ENCODE results near the gene VAC14.
A peak's percentile ranks its signal among the peaks of the same experiment; 100 is the strongest.
"Not testable (repeated sequence)": the region's sequence is repeated elsewhere in the genome, so short reads cannot be mapped to it uniquely, and the experiment has no call there.

The VAC14 gene

DNA sequence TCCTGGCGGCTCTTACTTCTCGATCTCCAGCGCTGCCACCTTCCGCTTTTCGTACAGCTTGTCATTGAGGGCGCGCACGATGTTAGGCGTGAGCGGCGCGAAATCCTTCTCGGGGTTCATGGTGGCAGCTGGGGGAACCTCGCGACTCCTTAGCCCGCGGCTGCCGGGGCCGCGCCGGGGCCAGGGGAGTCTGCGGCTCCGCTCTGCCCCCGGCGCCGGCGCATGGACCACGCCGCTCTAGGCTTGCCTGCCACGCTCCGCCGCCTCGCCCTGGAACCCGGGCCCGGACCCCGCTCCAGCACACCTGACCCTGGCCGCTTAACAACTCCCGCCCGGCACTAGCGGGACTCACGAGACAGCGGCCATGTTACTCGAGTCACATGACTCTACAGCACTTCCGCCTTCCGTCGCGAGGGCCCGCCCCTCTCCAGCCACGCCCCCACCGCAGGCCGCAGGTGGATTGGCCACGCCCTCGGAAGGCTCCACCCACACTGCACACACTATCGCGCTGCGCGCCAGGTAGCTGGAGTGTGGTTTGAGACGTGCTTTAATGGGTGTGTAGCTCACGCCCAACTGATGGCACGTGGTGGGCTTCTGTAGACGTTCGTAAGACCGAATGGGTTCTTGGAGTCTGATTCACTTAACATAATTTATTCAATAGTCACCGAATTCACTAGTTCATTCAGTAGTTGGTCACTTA is at the start of gene VAC14:
TSS of gene VAC14 (minus strand) at position 378 of the 700 bp plus-strand sequence. CDS start at position 120, 258 bp downstream.
- DNase-seq (ENCODE audit: low read depth) = peak; percentile 76
- TF ChIP-seq, protein P1, sequence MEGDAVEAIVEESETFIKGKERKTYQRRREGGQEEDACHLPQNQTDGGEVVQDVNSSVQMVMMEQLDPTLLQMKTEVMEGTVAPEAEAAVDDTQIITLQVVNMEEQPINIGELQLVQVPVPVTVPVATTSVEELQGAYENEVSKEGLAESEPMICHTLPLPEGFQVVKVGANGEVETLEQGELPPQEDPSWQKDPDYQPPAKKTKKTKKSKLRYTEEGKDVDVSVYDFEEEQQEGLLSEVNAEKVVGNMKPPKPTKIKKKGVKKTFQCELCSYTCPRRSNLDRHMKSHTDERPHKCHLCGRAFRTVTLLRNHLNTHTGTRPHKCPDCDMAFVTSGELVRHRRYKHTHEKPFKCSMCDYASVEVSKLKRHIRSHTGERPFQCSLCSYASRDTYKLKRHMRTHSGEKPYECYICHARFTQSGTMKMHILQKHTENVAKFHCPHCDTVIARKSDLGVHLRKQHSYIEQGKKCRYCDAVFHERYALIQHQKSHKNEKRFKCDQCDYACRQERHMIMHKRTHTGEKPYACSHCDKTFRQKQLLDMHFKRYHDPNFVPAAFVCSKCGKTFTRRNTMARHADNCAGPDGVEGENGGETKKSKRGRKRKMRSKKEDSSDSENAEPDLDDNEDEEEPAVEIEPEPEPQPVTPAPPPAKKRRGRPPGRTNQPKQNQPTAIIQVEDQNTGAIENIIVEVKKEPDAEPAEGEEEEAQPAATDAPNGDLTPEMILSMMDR (IDR thresholded peaks at IDR 0.05; ENCODE audit: low read depth, low read length, missing control alignments) = no peak

GRCh38 chr16:70823498-70824118 is 22.6 kb upstream of the VAC14 start:
- DNase-seq (ENCODE audit: low read depth); H3K4me3 ChIP-seq (ENCODE audit: low read depth, low read length): not testable (repeated sequence)

More for the DNA sequence above, at the start of gene VAC14:
- H3K4me3 ChIP-seq (ENCODE audit: low read depth, low read length) = peak within 1 kb of the TSS; percentile 71

- not testable (repeated sequence) for H3K4me3 ChIP-seq (ENCODE audit: low read depth, low read length); DNase-seq (ENCODE audit: low read depth)
Observed at GRCh38 chr16:70822734-70823133, 21.8 kb upstream of the VAC14 start.

GRCh38 chr16:70818088-70818487 is 17.1 kb upstream of the VAC14 start:
- not testable (repeated sequence) for DNase-seq (ENCODE audit: low read depth); H3K4me3 ChIP-seq (ENCODE audit: low read depth, low read length)

- no peak for DNase-seq (ENCODE audit: low read depth)
- H3K4me3 ChIP-seq (ENCODE audit: low read depth, low read length) = no peak overlapping the region
- TF ChIP-seq, protein P1 (IDR thresholded peaks at IDR 0.05; ENCODE audit: low read depth, low read length, missing control alignments) = no peak
Observed at GRCh38 chr16:70809392-70810060, 8.6 kb upstream of the VAC14 start.

DNA sequence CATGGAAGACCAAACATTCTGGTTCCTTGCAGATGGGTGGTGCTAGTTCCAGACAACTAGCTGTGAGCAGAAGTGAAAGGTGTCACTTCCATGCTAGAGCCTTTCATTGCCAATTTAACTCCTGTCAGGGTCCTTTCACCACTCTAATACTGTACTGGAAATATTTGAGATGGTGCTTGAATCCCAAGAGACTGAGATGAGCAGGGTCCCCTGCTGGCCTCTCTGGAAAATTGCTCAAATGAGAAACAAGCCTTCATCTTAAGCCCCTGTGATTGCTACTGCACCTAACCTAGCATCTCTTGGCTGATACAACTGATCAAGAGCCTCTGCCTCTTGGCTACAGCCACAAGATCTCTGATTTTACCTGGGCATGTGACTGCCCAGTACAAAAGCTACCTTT is 7.4 kb upstream of the VAC14 start:
- no peak overlapping the region for H3K4me3 ChIP-seq (ENCODE audit: low read depth, low read length)
- TF ChIP-seq, protein P1 (IDR thresholded peaks at IDR 0.05; ENCODE audit: low read depth, low read length, missing control alignments) = peak; percentile 36
- DNase-seq (ENCODE audit: low read depth) = no peak

- no peak for DNase-seq (ENCODE audit: low read depth)
- TF ChIP-seq, protein P1 (IDR thresholded peaks at IDR 0.05; ENCODE audit: low read depth, low read length, missing control alignments) = no peak
- H3K4me3 ChIP-seq (ENCODE audit: low read depth, low read length) = no peak overlapping the region
Observed at GRCh38 chr16:70805787-70806186, 4.8 kb upstream of the VAC14 start.

DNA sequence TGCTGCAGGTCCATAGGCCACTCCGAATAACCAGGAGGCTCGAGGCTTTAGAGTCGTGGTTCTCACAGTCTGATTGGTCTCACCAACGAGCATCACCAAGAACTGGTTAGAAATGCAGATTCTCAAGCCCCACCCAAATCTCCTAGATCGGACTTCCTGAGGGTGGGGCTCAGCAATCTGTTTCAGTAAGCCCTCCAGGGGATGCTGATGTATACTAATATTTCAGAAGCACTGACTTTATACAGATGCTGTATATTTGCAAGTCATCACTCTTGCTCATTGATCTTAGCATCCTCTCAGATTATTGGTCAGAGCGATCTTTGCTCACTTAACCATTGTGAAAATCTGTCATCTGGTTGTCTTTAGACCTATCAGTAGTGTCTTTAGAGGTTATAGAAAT is 4.4 kb upstream of the VAC14 start:
- no peak for DNase-seq (ENCODE audit: low read depth)
- H3K4me3 ChIP-seq (ENCODE audit: low read depth, low read length) = no peak overlapping the region
- TF ChIP-seq, protein P1 (IDR thresholded peaks at IDR 0.05; ENCODE audit: low read depth, low read length, missing control alignments) = no peak
